GM20431 (cell line): ENCODE results near the gene GPRC5D.

ENCODE experiments used
- in situ Hi-C: fragments of 300-500 bp; cut with MseI, MboI; formaldehyde crosslinking; loops from one replicate; pipeline ENCODE4 v1.15.0; 2020; ENCODE audit warnings: low sequenced_read_pairs; ENCODE audit not compliant: unreplicated experiment

GPRC5D gene

GRCh38 chr12:12941450-12942350, 10.3 kb downstream of the GPRC5D start:
- in situ Hi-C loops: no loop called here

GRCh38 chr12:12939888-12940287, 12.1 kb downstream of the GPRC5D start:
- in situ Hi-C loops: no loop called here

GRCh38 chr12:12938541-12938940, 13.4 kb downstream of the GPRC5D start:
- in situ Hi-C loops: no loop called here

GRCh38 chr12:12936983-12937491, 14.9 kb downstream of the GPRC5D start:
- in situ Hi-C loops: no loop called here

- in situ Hi-C loops: no loop called here
Observed at GRCh38 chr12:12934556-12934955, 17.4 kb downstream of the GPRC5D start.

GRCh38 chr12:12933742-12934141, 18.2 kb downstream of the GPRC5D start:
- in situ Hi-C loops: no loop called here

GRCh38 chr12:12930633-12931219, 21.2 kb downstream of the GPRC5D start:
- in situ Hi-C loops: no loop called here

DNA sequence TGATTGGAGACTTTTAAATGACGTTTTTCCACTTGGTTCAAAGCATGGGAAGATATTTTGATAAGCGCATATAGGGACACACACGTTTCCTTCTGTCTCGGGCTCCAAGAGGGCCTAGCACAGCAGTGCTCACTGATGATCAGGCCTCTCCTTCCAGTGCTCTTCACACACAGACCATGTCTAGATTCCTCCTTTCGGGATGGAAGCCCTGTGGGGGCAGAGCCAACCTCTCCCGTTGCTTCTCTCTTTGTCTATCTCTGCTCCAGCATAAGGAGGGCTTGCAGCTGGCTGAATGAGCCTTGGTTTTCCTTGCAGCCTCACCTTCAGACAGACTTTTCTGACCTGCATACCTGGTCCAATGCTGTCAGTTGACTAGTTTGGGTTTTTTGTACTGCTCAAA, 22.3 kb downstream of the GPRC5D start:
- in situ Hi-C loops: no loop called here

GRCh38 chr12:12927211-12928079, 24.5 kb downstream of the GPRC5D start:
- in situ Hi-C loops: no loop called here

GRCh38 chr12:12926571-12927071, 25.3 kb downstream of the GPRC5D start:
- in situ Hi-C loops: no loop called here

GRCh38 chr12:12925388-12925787, 26.6 kb downstream of the GPRC5D start:
- in situ Hi-C loops: no loop called here

DNA sequence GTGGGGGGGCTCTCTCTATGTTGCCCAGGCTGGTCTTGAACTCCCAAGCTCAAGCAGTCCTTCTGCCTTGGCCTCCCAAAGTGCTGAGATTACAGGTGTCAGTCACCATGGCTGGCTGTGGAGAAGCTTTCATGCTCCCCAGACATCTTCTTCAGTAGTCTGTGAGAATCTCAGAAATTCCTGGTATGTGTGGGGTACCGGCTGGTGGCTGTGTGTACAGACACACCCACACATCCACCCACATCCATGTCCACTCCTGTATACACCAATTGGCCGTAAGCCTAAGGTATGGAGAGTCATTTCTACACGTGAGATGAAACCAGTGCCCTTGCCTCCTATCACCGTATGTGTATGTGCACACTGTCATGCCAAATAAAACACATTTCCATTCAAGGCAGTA, 27.8 kb downstream of the GPRC5D start:
- in situ Hi-C loops: no loop called here

GRCh38 chr12:12922978-12923377, 29.0 kb downstream of the GPRC5D start:
- in situ Hi-C loops: no loop called here

- in situ Hi-C loops: no loop called here
Observed at GRCh38 chr12:12922191-12922616, 29.8 kb downstream of the GPRC5D start.

- in situ Hi-C loops: loop anchor here (10.0 kb wide), 1 partner anchor 295 kb away; no protein-coding TSS in a partner anchor
Observed at GRCh38 chr12:12919666-12920435, 32.1 kb downstream of the GPRC5D start.

- in situ Hi-C loops: loop anchor here (10.0 kb wide), 1 partner anchor 296 kb away; no protein-coding TSS in a partner anchor
Observed at GRCh38 chr12:12918781-12919389, 33.1 kb downstream of the GPRC5D start.

DNA sequence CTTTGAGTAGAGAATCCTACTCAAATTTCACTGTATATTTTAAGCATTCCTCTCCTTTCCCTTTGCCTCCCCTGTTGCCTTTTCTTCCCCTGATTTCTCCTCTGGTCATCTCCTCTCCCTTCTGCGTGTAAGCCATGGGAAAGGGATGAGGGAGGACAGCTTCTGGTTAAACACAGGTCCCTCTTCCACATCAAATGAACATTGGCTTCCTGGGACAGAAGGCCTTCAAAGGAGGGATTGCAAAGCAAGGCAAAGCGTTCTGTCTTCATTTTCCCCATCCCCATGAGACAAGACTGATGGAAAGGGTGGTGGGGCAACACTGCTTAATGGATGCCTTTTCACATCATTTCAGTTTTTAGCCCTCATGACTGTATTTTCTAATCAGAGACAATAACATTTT, 34.5 kb downstream of the GPRC5D start:
- in situ Hi-C loops: loop anchor here (10.0 kb wide), 1 partner anchor 297 kb away; no protein-coding TSS in a partner anchor

- in situ Hi-C loops: loop anchor here (10.0 kb wide), 1 partner anchor 298 kb away; no protein-coding TSS in a partner anchor
Observed at GRCh38 chr12:12916135-12916944, 35.6 kb downstream of the GPRC5D start.
